Mesenchymal stem cell (in vitro differentiated cells and primary cell): Measurements from ENCODE around the gene HES4.

ENCODE experiments used
- DNase-seq: peaks from one replicate; pipeline ENCODE4 v3.0.0-alpha.2; 2013
- H2AFZ ChIP-seq: one replicate; pipeline ENCODE4 v1.6.1; 2013; ENCODE audit warnings: low read depth, mild to moderate bottlenecking, control low read depth, inconsistent platforms, low read length, moderate library complexity
- H2AK5ac ChIP-seq: 2 replicates; pipeline ENCODE4 v1.6.1; 2013; ENCODE audit warnings: low read length, moderate library complexity, mild to moderate bottlenecking, inconsistent platforms; ENCODE audit not compliant: severe bottlenecking
- H2BK120ac ChIP-seq: one replicate; pipeline ENCODE4 v1.6.1; 2013; ENCODE audit warnings: low read depth, mild to moderate bottlenecking, inconsistent platforms, low read length, moderate library complexity
- H2BK12ac ChIP-seq, 2 experiments: one replicate each; pipeline ENCODE4 v1.6.1; 2013; ENCODE audit warnings: inconsistent platforms in 2 of 2, low read length in 2 of 2, mild to moderate bottlenecking in 2 of 2, moderate library complexity in 2 of 2, control low read depth in 1 of 2
- H2BK15ac ChIP-seq: one replicate; pipeline ENCODE4 v1.6.1; 2013; ENCODE audit warnings: mild to moderate bottlenecking, low read depth, inconsistent platforms; ENCODE audit not compliant: poor library complexity, severe bottlenecking
- H2BK5ac ChIP-seq: 2 replicates; pipeline ENCODE4 v1.6.1; 2013; ENCODE audit warnings: low read depth, mild to moderate bottlenecking, low read length, control low read depth, inconsistent platforms; ENCODE audit not compliant: poor library complexity, severe bottlenecking
- H3K14ac ChIP-seq, 2 experiments: one replicate each; pipeline ENCODE4 v1.6.1; 2013; ENCODE audit warnings: inconsistent platforms in 2 of 2, low read length in 2 of 2, control low read depth in 1 of 2, mild to moderate bottlenecking in 1 of 2, moderate library complexity in 1 of 2
- H3K18ac ChIP-seq, 2 experiments: one replicate each; pipeline ENCODE4 v1.6.1; 2013; ENCODE audit warnings: inconsistent platforms in 2 of 2, low read length in 2 of 2, control low read depth in 1 of 2, low read depth in 1 of 2, mild to moderate bottlenecking in 1 of 2
- H3K23ac ChIP-seq, 2 experiments: one replicate each; pipeline ENCODE4 v1.6.1; 2013; ENCODE audit warnings: inconsistent platforms in 2 of 2, low read length in 2 of 2, mild to moderate bottlenecking in 2 of 2, moderate library complexity in 2 of 2, control low read depth in 1 of 2
- H3K27ac ChIP-seq: 2 replicates; pipeline ENCODE4 v1.5.1; 2013; ENCODE audit warnings: mild to moderate bottlenecking, moderate library complexity, low read length, control low read depth, inconsistent platforms; ENCODE audit not compliant: poor library complexity, severe bottlenecking
- H3K27me3 ChIP-seq, 2 experiments: 2 replicates each; pipeline versions ENCODE4 v1.6.1 to v1.7.0; 2013; ENCODE audit warnings: low read length in 2 of 2, mild to moderate bottlenecking in 2 of 2, moderate library complexity in 2 of 2, control low read depth in 1 of 2, inconsistent platforms in 1 of 2; ENCODE audit not compliant: control insufficient read depth in 1 of 2, insufficient read depth in 1 of 2
- H3K36me3 ChIP-seq, 2 experiments: 2 replicates each; pipeline versions ENCODE4 v1.6.1 to v1.7.0; 2013; ENCODE audit warnings: low read length in 2 of 2, control low read depth in 1 of 2, inconsistent platforms in 1 of 2, low read depth in 1 of 2, mild to moderate bottlenecking in 1 of 2; ENCODE audit not compliant: insufficient read depth in 2 of 2, control insufficient read depth in 1 of 2
- H3K4ac ChIP-seq, 2 experiments: one replicate each; pipeline ENCODE4 v1.6.1; 2013; ENCODE audit warnings: inconsistent platforms in 2 of 2, low read length in 2 of 2, mild to moderate bottlenecking in 2 of 2, moderate library complexity in 2 of 2, control low read depth in 1 of 2, low read depth in 1 of 2
- H3K4me1 ChIP-seq: 2 replicates; pipeline ENCODE4 v1.6.1; 2013; ENCODE audit warnings: low read depth, low read length, control low read depth; ENCODE audit not compliant: control insufficient read depth, insufficient read depth
- H3K4me2 ChIP-seq: 2 replicates; pipeline ENCODE4 v1.6.1; 2013; ENCODE audit warnings: low read length, mild to moderate bottlenecking, inconsistent platforms; ENCODE audit not compliant: poor library complexity, severe bottlenecking
- H3K4me3 ChIP-seq, 2 experiments: 2 replicates each; pipeline versions ENCODE4 v1.5.1 to v1.7.0; 2013; ENCODE audit warnings: low read length in 2 of 2, mild to moderate bottlenecking in 2 of 2, control low read depth in 1 of 2, low read depth in 1 of 2; ENCODE audit not compliant: insufficient read depth in 1 of 2
- H3K79me1 ChIP-seq: replicated peaks from 2 replicates; pipeline ENCODE4 v1.6.1; 2013; ENCODE audit warnings: mild to moderate bottlenecking, control low read depth, low read length, inconsistent platforms; ENCODE audit not compliant: poor library complexity, severe bottlenecking
- H3K9ac ChIP-seq: 2 replicates; pipeline ENCODE4 v1.7.0; 2013; ENCODE audit warnings: mild to moderate bottlenecking, low read length, moderate library complexity
- H3K9me3 ChIP-seq: 2 replicates; pipeline ENCODE4 v1.7.0; 2013; ENCODE audit warnings: mild to moderate bottlenecking, low read length; ENCODE audit not compliant: control insufficient read depth
- H4K8ac ChIP-seq: one replicate; pipeline ENCODE4 v1.6.1; 2013; ENCODE audit warnings: inconsistent platforms, mild to moderate bottlenecking, low read length, moderate library complexity
- H4K91ac ChIP-seq: one replicate; pipeline ENCODE4 v1.6.1; 2013; ENCODE audit warnings: mild to moderate bottlenecking, low read length, inconsistent platforms
- WGBS: methylation state at CpG from one replicate; pipeline ENCODE4 v1.1.7; 2013; ENCODE audit warnings: mixed read lengths; 5-methylcytosine and 5-hydroxymethylcytosine counted together

The HES4 gene

GRCh38 chr1:1006305-1007159, 6.6 kb upstream of the HES4 start:
- Histone ChIP-seq H3K36me3 (peaks cover 0 to 8% of the 10 kb centered on the region in 2 experiments), H3K27me3 (peaks cover 0 to 54% of the 10 kb centered on the region in 2 experiments), H3K9me3 (no peaks in the 10 kb centered on the region), H3K9ac (no peak overlapping the region), H3K4me2 (no peak overlapping the region), H3K4ac (peak overlapping the region in 1 of 2 experiments; percentile 81), H3K27ac (no peak overlapping the region), H4K91ac (peak overlapping the region; percentile 64), H2BK5ac (no peak overlapping the region), H3K4me1 (peaks cover 27% of the 10 kb centered on the region), H3K23ac (no peak overlapping the region), H2AK5ac (peak overlapping the region; percentile 12), H3K14ac (no peak overlapping the region), H2AFZ (no peak overlapping the region), H4K8ac (no peak overlapping the region), H3K4me3 (no peak overlapping the region), H2BK120ac (no peak overlapping the region), H2BK12ac (peak overlapping the region in 1 of 2 experiments; percentile 71), H3K79me1 (no peaks in the 10 kb centered on the region), H3K18ac (peak overlapping the region in 1 of 2 experiments; percentile 38), H2BK15ac (peak overlapping the region; percentile 63)
- 89% methylated on average over 37 of the region's 37 CpGs for WGBS
- DNase-seq: no peak

DNA sequence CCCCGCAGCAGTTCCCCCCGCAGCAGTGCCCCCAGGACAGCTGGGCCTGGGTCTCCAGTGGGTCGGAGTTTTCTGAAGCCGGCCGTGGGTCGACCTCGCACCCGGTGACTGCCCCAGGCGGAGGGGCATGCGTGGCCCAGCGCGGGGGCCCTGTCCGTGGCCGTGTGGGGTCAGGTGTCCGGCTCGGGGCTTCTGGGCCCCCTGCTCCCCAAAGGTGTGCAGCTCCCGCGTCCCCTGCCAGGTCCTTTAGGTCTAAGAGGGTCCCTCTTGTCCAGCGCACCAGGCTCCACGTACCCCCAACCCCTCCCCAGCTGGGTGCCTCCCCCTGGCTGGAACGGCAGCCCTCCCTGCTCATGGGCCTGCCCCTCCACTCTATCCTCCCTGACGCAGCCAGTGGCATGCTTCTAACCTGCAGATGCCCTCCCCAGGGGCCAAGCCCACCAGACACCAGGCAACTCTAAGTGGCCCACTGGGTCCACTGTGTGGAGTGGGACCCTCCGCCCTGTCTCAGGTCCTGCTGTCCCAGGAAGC, 5.9 kb upstream of the HES4 start:
- WGBS: 84% methylated on average over 18 of the region's 23 CpGs
- H2BK5ac ChIP-seq: no peak overlapping the region
- peak overlapping the region; percentile 12 for H2AK5ac ChIP-seq
- H3K4me1 ChIP-seq: peaks cover 34% of the 10 kb centered on the region
- peak overlapping the region; percentile 21 for H2BK15ac ChIP-seq
- peaks cover 0 to 61% of the 10 kb centered on the region in 2 experiments for H3K27me3 ChIP-seq
- no peak for DNase-seq
- no peak overlapping the region for H3K9ac ChIP-seq
- peaks cover 4% of the 10 kb centered on the region for H3K79me1 ChIP-seq
- H2AFZ ChIP-seq: no peak overlapping the region
- H3K4me2 ChIP-seq: no peak overlapping the region
- H3K23ac ChIP-seq: no peak overlapping the region
- H2BK120ac ChIP-seq: no peak overlapping the region
- H3K4me3 ChIP-seq: no peak overlapping the region
- H3K36me3 ChIP-seq: peaks cover 0 to 8% of the 10 kb centered on the region in 2 experiments
- H3K14ac ChIP-seq: no peak overlapping the region
- no peak overlapping the region for H4K91ac ChIP-seq
- H3K18ac ChIP-seq: peak overlapping the region in 1 of 2 experiments; percentile 24
- peak overlapping the region in 1 of 2 experiments; percentile 81 for H3K4ac ChIP-seq
- peak overlapping the region; percentile 32 to 71 for H2BK12ac ChIP-seq
- no peak overlapping the region for H3K27ac ChIP-seq
- no peaks in the 10 kb centered on the region for H3K9me3 ChIP-seq
- H4K8ac ChIP-seq: peak overlapping the region; percentile 59

DNA sequence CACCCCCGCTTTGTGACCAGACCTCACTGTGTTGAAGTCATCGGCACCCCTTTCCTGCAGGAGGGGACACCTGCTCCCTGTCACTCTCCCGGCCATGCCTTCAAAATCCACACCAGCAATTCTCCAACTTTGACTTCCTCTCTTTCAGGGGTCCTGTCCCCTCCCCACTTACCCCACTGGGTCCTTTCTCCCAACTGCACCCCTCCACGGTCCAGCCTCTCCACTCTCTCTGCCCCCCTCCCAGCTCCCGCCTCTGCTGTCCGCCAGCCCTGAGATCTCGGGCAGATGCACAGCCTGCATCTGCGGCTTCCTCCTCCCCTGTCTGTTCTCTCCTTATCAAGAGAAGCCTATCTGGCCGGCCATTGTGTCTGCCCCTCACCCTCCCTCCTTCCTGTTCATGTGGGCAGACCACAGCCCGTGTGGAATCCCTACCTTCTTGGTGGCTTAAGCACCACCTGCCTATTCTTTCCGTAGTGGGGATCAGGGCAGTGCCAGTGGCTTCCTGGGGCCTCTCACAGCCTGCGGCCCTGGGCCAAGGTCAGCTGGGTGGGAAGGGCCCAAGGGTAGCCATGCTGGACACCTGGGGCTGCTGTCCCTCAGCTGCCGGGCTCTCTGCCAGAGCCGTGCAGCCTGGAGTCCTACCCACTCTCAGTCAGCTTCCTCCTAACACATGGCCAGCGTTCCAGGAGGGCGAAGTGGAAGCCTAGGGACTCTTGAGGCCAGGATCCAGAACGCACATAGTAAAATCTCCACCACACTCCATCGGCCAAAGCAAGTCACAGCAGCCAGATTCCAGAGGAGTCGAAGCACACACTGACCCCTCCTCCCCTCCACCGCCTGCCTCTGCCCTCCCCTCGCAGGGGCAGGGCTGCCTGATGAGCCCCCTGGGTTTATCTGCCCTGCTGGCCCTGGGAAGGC, 5.1 kb upstream of the HES4 start:
- Histone ChIP-seq H4K8ac (peak overlapping the region; percentile 59), H2BK120ac (no peak overlapping the region), H3K4me3 (no peak overlapping the region), H3K14ac (peak overlapping the region in 1 of 2 experiments; percentile 23), H3K18ac (peak overlapping the region; percentile 52 to 54), H3K9ac (no peak overlapping the region), H3K23ac (no peak overlapping the region), H2AFZ (no peak overlapping the region), H3K27me3 (peaks cover 0 to 68% of the 10 kb centered on the region in 2 experiments), H2BK15ac (peak overlapping the region; percentile 21), H4K91ac (no peak overlapping the region), H3K4me1 (peaks cover 41% of the 10 kb centered on the region), H3K36me3 (peaks cover 0 to 8% of the 10 kb centered on the region in 2 experiments), H3K79me1 (peaks cover 4% of the 10 kb centered on the region), H2BK5ac (no peak overlapping the region), H3K9me3 (no peaks in the 10 kb centered on the region), H2AK5ac (no peak overlapping the region), H2BK12ac (peak overlapping the region in 1 of 2 experiments; percentile 32), H3K4ac (peak overlapping the region in 1 of 2 experiments; percentile 81), H3K4me2 (no peak overlapping the region), H3K27ac (no peak overlapping the region)
- WGBS: 28% methylated on average over 18 of the region's 21 CpGs
- DNase-seq: peak; percentile 61
